B cell (primary cell): ENCODE measurements around the gene WDFY4. TPM values are rescaled to one million over a fixed set of nuclear protein-coding genes. Genes with fewer than 3 reads are reported as not detected.

Experiments
- ATAC-seq: fragments of 200-7000 bp; cut with Tn5 transposase; one replicate; pipeline ENCODE4 v1.10.0; 2021; ENCODE audit warnings: low read depth, mild to moderate bottlenecking, moderate number of reproducible peaks, moderate library complexity
- CTCF ChIA-PET: fragments of 350-600 bp; sonication (Branson Sonifier 250); formaldehyde crosslinking; loops from one replicate; lab custom pipeline; 2021; ENCODE audit warnings: antibody characterized with exemption, inconsistent platforms; lab: Charles Lee
- POLR2A ChIA-PET: fragments of 350-600 bp; sonication (Branson Sonifier 250); formaldehyde crosslinking; loops from one replicate; lab custom pipeline; 2021; ENCODE audit warnings: antibody characterized with exemption; lab: Charles Lee
- DNase-seq: peaks from one replicate; pipeline ENCODE4 v3.0.0; 2013
- H2AFZ ChIP-seq: 2 replicates; pipeline ENCODE4 v1.6.1; 2012; ENCODE audit warnings: mild to moderate bottlenecking, low read depth, low read length; ENCODE audit not compliant: insufficient read depth, poor library complexity, severe bottlenecking
- H3K27ac ChIP-seq, 2 donors: 1 replicate in 1 of 2; 2 replicates in 1 of 2; pipeline ENCODE4 v1.5.1; 2012 to 2013; ENCODE audit warnings: low read length in 2 of 2, mild to moderate bottlenecking in 2 of 2, moderate library complexity in 1 of 2
- H3K27me3 ChIP-seq, 4 experiments: fragments of 200-600 bp in 1 of 4; sonication (generic) in 1 of 4; replicated peaks in 1 of 4; 1 replicate in 2 of 4; 2 replicates in 2 of 4; pipeline versions ENCODE4 v1.6.1 to v1.7.0; 2013 to 2016; ENCODE audit warnings: low read length in 3 of 4, mild to moderate bottlenecking in 2 of 4, mixed read lengths in 1 of 4, moderate library complexity in 1 of 4; ENCODE audit not compliant: insufficient read depth in 4 of 4, control insufficient read depth in 3 of 4; ENCODE audit errors: control extremely low read depth in 1 of 4
- H3K36me3 ChIP-seq, 2 experiments: replicated peaks in 1 of 2; 1 replicate in 1 of 2; 2 replicates in 1 of 2; pipeline versions ENCODE4 v1.6.1 to v1.7.1; 2013; ENCODE audit warnings: low read length in 1 of 2; ENCODE audit not compliant: insufficient read depth in 2 of 2, control insufficient read depth in 1 of 2; ENCODE audit errors: control extremely low read depth in 1 of 2, extremely low read depth in 1 of 2
- H3K4me1 ChIP-seq, 2 donors: fragments of 200-600 bp in 1 of 2; sonication (generic) in 1 of 2; 1 replicate in 1 of 2; 2 replicates in 1 of 2; pipeline versions ENCODE4 v1.5.1 to v1.6.1; 2013 to 2017; ENCODE audit warnings: low read length in 2 of 2; ENCODE audit not compliant: control insufficient read depth in 2 of 2, insufficient read depth in 2 of 2
- H3K4me2 ChIP-seq: replicated peaks from 2 replicates; pipeline ENCODE3; 2012; ENCODE audit warnings: mild to moderate bottlenecking, low read depth, low read length; ENCODE audit not compliant: poor library complexity, severe bottlenecking
- H3K4me3 ChIP-seq, 5 experiments: fragments of 200-600 bp in 1 of 5; sonication (generic) in 1 of 5; 1 replicate in 3 of 5; 2 replicates in 2 of 5; pipeline versions ENCODE4 v1.5.1 to v1.7.0; 2011 to 2016; ENCODE audit warnings: low read length in 4 of 5, mild to moderate bottlenecking in 4 of 5, low read depth in 2 of 5, control low read depth in 1 of 5, moderate library complexity in 1 of 5; ENCODE audit not compliant: insufficient read depth in 1 of 5; ENCODE audit errors: control extremely low read depth in 1 of 5, extremely low read depth in 1 of 5
- H3K79me2 ChIP-seq: fragments of 200-600 bp; sonication (generic); one replicate; pipeline ENCODE4 v1.6.0; 2016; ENCODE audit warnings: low read length; ENCODE audit not compliant: control insufficient read depth, insufficient read depth
- H3K9ac ChIP-seq: fragments of 200-600 bp; sonication (generic); 2 replicates; pipeline ENCODE4 v1.6.1; 2017; ENCODE audit warnings: mild to moderate bottlenecking, low read length, moderate library complexity
- H3K9me3 ChIP-seq, 3 donors: one replicate each; pipeline versions ENCODE4 v1.6.1 to v1.7.1; 2013; ENCODE audit warnings: low read length in 2 of 3; ENCODE audit not compliant: control insufficient read depth in 2 of 3, insufficient read depth in 1 of 3; ENCODE audit errors: control extremely low read depth in 1 of 3
- H4K20me1 ChIP-seq: 2 replicates; pipeline ENCODE4 v1.6.0; 2012; ENCODE audit warnings: mild to moderate bottlenecking, low read length; ENCODE audit not compliant: insufficient read depth, control insufficient read depth, poor library complexity, severe bottlenecking
- H3K27ac Mint-ChIP-seq: one replicate; pipeline ENCODE4 v1.8.0; 2021; ENCODE audit warnings: mixed read lengths
- H3K27me3 Mint-ChIP-seq: one replicate; pipeline ENCODE4 v1.8.0; 2021; ENCODE audit warnings: mixed read lengths
- H3K4me1 Mint-ChIP-seq: one replicate; pipeline ENCODE4 v1.8.0; 2021; ENCODE audit warnings: mixed read lengths
- H3K4me3 Mint-ChIP-seq: one replicate; pipeline ENCODE4 v1.8.0; 2021; ENCODE audit warnings: mixed read lengths
- H3K9me3 Mint-ChIP-seq: one replicate; pipeline ENCODE4 v1.8.0; 2022; ENCODE audit warnings: mixed read lengths; ENCODE audit not compliant: insufficient read depth
- CTCF ChIP-seq: fragments of 200-600 bp; IDR thresholded peaks from one replicate; pipeline ENCODE4 v1.8.0; 2022; ENCODE audit warnings: antibody characterized with exemption, mild to moderate bottlenecking
- EZH2 ChIP-seq: IDR thresholded peaks from 2 replicates; pipeline ENCODE4 v1.6.1; 2012; ENCODE audit warnings: borderline replicate concordance, low read depth, mild to moderate bottlenecking, moderate library complexity, low read length; ENCODE audit not compliant: insufficient read depth, poor library complexity, severe bottlenecking
- WGBS: methylation state at CpG from one replicate; pipeline ENCODE4 v1.1.5; 2013; ENCODE audit warnings: missing lambda C conversion rate; ENCODE audit not compliant: insufficient coverage; 5-methylcytosine and 5-hydroxymethylcytosine counted together
- intact Hi-C: fragments of 100-400 bp; cut with micrococcal nuclease; formaldehyde crosslinking; loops from one replicate; pipeline ENCODE4 v1.10.0; 2022
- polyA plus RNA-seq: library from polyadenylated mRNA; depleted of rRNA; stranded (reverse); fragments of >200 nt; gene quantifications from 2 replicates; pipeline ENCODE4 v1.2.3, GENCODE V29; 2012
- total RNA-seq, 2 donors: library from RNA; stranded (reverse); fragments of 120-200 nt in 1 of 2; gene quantifications; 1 replicate in 1 of 2; 2 replicates in 1 of 2; pipeline versions ENCODE4 v1.2.3 to v1.2.4, GENCODE V29; 2013 to 2022

WDFY4 gene
- total and polyA plus RNA-seq, 2 donors (not counting 1 experiment from before 2014, with no cell fraction given): 262 to 560 TPM

GRCh38 chr10:48779077-48779476 is 94.4 kb downstream of the WDFY4 start:
- H3K9ac ChIP-seq: no peak overlapping the region
- ATAC-seq (no peak), DNase-seq (no peak)
- no peak for TF ChIP-seq CTCF
- TF ChIP-seq EZH2: no peak
- H3K9me3 ChIP-seq: no peaks in the 10 kb centered on the region
- no peak overlapping the region for H3K4me2 ChIP-seq
- H3K79me2 ChIP-seq: peaks cover 43% of the 10 kb centered on the region
- no peaks in the 10 kb centered on the region for H3K27me3 ChIP-seq
- POLR2A ChIA-PET: no interaction called here
- CTCF ChIA-PET: no interaction called here
- peaks cover 82% of the 10 kb centered on the region for H4K20me1 ChIP-seq
- no peak overlapping the region for H2AFZ ChIP-seq
- H3K27ac ChIP-seq: no peak overlapping the region
- no peak overlapping the region for H3K4me3 Mint-ChIP-seq
- 100% methylated on average over 4 of the region's 5 CpGs for WGBS
- intact Hi-C loops: no loop called here
- no peak overlapping the region for H3K4me3 ChIP-seq
- H3K27me3 Mint-ChIP-seq: no peaks in the 10 kb centered on the region
- peaks cover 0 to 86% of the 10 kb centered on the region in 2 experiments for H3K36me3 ChIP-seq
- H3K4me1 ChIP-seq: no peaks in the 10 kb centered on the region
- no peaks in the 10 kb centered on the region for H3K4me1 Mint-ChIP-seq
- H3K27ac Mint-ChIP-seq: no peak overlapping the region
- no peaks in the 10 kb centered on the region for H3K9me3 Mint-ChIP-seq

GRCh38 chr10:48779546-48780152 is 95.0 kb downstream of the WDFY4 start:
- no peaks in the 10 kb centered on the region for H3K4me1 Mint-ChIP-seq
- H4K20me1 ChIP-seq: peaks cover 77% of the 10 kb centered on the region
- no peak overlapping the region for H2AFZ ChIP-seq
- no peaks in the 10 kb centered on the region for H3K27me3 Mint-ChIP-seq
- peaks cover 0 to 82% of the 10 kb centered on the region in 2 experiments for H3K36me3 ChIP-seq
- no peak overlapping the region for H3K27ac ChIP-seq
- DNase-seq (no peak), ATAC-seq (no peak)
- no peaks in the 10 kb centered on the region for H3K9me3 Mint-ChIP-seq
- ChIA-PET CTCF (no interaction called here), POLR2A (no interaction called here)
- no peaks in the 10 kb centered on the region for H3K27me3 ChIP-seq
- no peaks in the 10 kb centered on the region for H3K9me3 ChIP-seq
- no peak overlapping the region for H3K4me2 ChIP-seq
- peak overlapping the region; percentile 51 for H3K27ac Mint-ChIP-seq
- H3K79me2 ChIP-seq: peaks cover 37% of the 10 kb centered on the region
- no peak overlapping the region for H3K9ac ChIP-seq
- intact Hi-C loops: no loop called here
- H3K4me3 Mint-ChIP-seq: no peak overlapping the region
- TF ChIP-seq EZH2 (no peak), CTCF (no peak)
- WGBS: 97% methylated on average over 6 of the region's 6 CpGs
- H3K4me1 ChIP-seq: no peaks in the 10 kb centered on the region
- H3K4me3 ChIP-seq: no peak overlapping the region
